ENCODE results near the gene TMEM92.
"Not testable (repeated sequence)": the region's sequence is repeated elsewhere in the genome, so short reads cannot be mapped to it uniquely, and the experiment has no call there.

DNA sequence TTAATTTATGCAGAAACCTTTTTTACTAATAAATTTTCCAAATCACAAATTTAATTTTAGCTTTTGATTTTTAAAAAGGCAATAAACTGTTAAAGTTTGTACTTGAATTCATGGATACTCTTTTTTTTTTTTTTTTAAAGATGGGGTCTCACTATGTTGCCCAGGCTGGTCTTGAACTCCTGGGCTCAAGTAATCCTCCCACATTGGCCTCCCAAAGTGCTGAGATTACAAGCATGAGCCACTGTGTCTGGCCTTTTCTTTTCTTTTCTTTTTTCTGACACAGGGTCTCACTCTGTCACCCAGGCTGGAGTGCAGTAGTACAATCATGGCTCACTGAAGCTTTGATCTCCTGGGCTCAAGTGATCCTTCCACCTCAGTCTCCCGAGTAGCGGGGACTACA lies 42.4 kb downstream of the TMEM92 start:
- TF ChIP-seq SP2 (CRISPR knock-in tag; IDR thresholded peaks at IDR 0.05); YY1 (IDR thresholded peaks at IDR 0.05; ENCODE audit: insufficient read depth, insufficient replicate concordance, low read depth, low read length); MXD4 (CRISPR knock-in tag; IDR thresholded peaks at IDR 0.05); MBNL3 (CRISPR knock-in tag; conservative IDR thresholded peaks at IDR 0.05); HOXD1 (CRISPR knock-in tag; IDR thresholded peaks at IDR 0.05); NFRKB (IDR thresholded peaks at IDR 0.05); ISL2 (CRISPR knock-in tag; IDR thresholded peaks at IDR 0.05): not testable (repeated sequence)
- TF ChIP-seq, protein P1, sequence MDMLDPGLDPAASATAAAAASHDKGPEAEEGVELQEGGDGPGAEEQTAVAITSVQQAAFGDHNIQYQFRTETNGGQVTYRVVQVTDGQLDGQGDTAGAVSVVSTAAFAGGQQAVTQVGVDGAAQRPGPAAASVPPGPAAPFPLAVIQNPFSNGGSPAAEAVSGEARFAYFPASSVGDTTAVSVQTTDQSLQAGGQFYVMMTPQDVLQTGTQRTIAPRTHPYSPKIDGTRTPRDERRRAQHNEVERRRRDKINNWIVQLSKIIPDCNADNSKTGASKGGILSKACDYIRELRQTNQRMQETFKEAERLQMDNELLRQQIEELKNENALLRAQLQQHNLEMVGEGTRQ (IDR thresholded peaks at IDR 0.05; ENCODE audit: low read depth, low read length), result not testable (repeated sequence)
- TF ChIP-seq, protein P1 (CRISPR knock-in tag; IDR thresholded peaks at IDR 0.05; ENCODE audit: borderline replicate concordance), result not testable (repeated sequence)
- TF ChIP-seq, protein P2, sequence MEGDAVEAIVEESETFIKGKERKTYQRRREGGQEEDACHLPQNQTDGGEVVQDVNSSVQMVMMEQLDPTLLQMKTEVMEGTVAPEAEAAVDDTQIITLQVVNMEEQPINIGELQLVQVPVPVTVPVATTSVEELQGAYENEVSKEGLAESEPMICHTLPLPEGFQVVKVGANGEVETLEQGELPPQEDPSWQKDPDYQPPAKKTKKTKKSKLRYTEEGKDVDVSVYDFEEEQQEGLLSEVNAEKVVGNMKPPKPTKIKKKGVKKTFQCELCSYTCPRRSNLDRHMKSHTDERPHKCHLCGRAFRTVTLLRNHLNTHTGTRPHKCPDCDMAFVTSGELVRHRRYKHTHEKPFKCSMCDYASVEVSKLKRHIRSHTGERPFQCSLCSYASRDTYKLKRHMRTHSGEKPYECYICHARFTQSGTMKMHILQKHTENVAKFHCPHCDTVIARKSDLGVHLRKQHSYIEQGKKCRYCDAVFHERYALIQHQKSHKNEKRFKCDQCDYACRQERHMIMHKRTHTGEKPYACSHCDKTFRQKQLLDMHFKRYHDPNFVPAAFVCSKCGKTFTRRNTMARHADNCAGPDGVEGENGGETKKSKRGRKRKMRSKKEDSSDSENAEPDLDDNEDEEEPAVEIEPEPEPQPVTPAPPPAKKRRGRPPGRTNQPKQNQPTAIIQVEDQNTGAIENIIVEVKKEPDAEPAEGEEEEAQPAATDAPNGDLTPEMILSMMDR (CRISPR knock-in tag; IDR thresholded peaks at IDR 0.05), result not testable (repeated sequence)
